H1 (cell line): ENCODE measurements around the gene LLGL1. TPM values are rescaled to one million over a fixed set of nuclear protein-coding genes. Genes with fewer than 3 reads are reported as not detected.

Experiments used
- CTCF ChIA-PET: fragments of 300-600 bp; sonication (Branson Sonifier 250); formaldehyde crosslinking; loops from one replicate; lab custom pipeline; 2021; ENCODE audit not compliant: partially characterized antibody; lab: Charles Lee
- POLR2A ChIA-PET: fragments of 300-600 bp; sonication (Branson Sonifier 250); formaldehyde crosslinking; loops from one replicate; lab custom pipeline; 2021; ENCODE audit warnings: inconsistent platforms; ENCODE audit not compliant: partially characterized antibody; lab: Charles Lee
- DNase-seq, 2 experiments: peaks; one replicate each; pipeline versions ENCODE4 v3.0.0 to v3.0.0-alpha.2; 2010 to 2022; ENCODE audit warnings: low spot score in 2 of 2, low read depth in 1 of 2, mixed read lengths in 1 of 2
- FAIRE-seq: peaks from 2 replicates; lab custom pipeline; 2011; peaks lifted over from hg19 to GRCh38; lab: Jason Lieb, UNC
- H2AFZ ChIP-seq: 2 replicates; pipeline ENCODE4 v1.8.1; 2012; ENCODE audit warnings: low read length, inconsistent platforms
- H2AK5ac ChIP-seq: 2 replicates; pipeline ENCODE4 v1.6.1; 2013; ENCODE audit warnings: low read depth, low read length
- H2BK120ac ChIP-seq: replicated peaks from 2 replicates; pipeline ENCODE3; 2013; ENCODE audit warnings: low read depth, low read length, inconsistent platforms
- H2BK12ac ChIP-seq: 2 replicates; pipeline ENCODE4 v1.6.1; 2013; ENCODE audit warnings: low read depth, low read length
- H2BK15ac ChIP-seq: 2 replicates; pipeline ENCODE4 v1.6.1; 2013; ENCODE audit warnings: low read length
- H2BK20ac ChIP-seq: 2 replicates; pipeline ENCODE4 v1.6.1; 2013; ENCODE audit warnings: low read length
- H2BK5ac ChIP-seq: 2 replicates; pipeline ENCODE4 v1.6.1; 2013; ENCODE audit warnings: low read depth, low read length
- H3K14ac ChIP-seq: 2 replicates; pipeline ENCODE4 v1.6.1; 2013; ENCODE audit warnings: inconsistent platforms; ENCODE audit not compliant: insufficient read length
- H3K18ac ChIP-seq: 2 replicates; pipeline ENCODE4 v1.6.1; 2013; ENCODE audit warnings: low read length; ENCODE audit errors: extremely low read depth
- H3K23ac ChIP-seq: 2 replicates; pipeline ENCODE4 v1.6.1; 2013; ENCODE audit warnings: inconsistent platforms; ENCODE audit not compliant: insufficient read length
- H3K23me2 ChIP-seq: 2 replicates; pipeline ENCODE4 v1.6.1; 2013; ENCODE audit warnings: low read depth, low read length
- H3K27ac ChIP-seq: 2 replicates; pipeline ENCODE4 v1.6.1; 2011; ENCODE audit warnings: low read depth, low read length, inconsistent platforms
- H3K27me3 ChIP-seq, 4 experiments: replicated peaks in 1 of 4; 1 replicate in 1 of 4; 2 replicates in 3 of 4; pipeline versions ENCODE4 v1.6.1 to v1.8.1; 2011 to 2013; ENCODE audit warnings: low read length in 3 of 4, mild to moderate bottlenecking in 3 of 4, inconsistent platforms in 2 of 4, mixed read lengths in 2 of 4, moderate library complexity in 1 of 4; ENCODE audit not compliant: control insufficient read depth in 3 of 4, insufficient read depth in 3 of 4; ENCODE audit errors: extremely low read depth in 1 of 4
- H3K36me3 ChIP-seq, 4 experiments: 2 replicates each; pipeline versions ENCODE4 v1.6.1 to v1.8.1; 2011 to 2013; ENCODE audit warnings: mild to moderate bottlenecking in 4 of 4, low read length in 3 of 4, moderate library complexity in 2 of 4, control low read depth in 1 of 4, inconsistent platforms in 1 of 4; ENCODE audit not compliant: insufficient read depth in 4 of 4, control insufficient read depth in 2 of 4
- H3K4ac ChIP-seq: replicated peaks from 2 replicates; pipeline ENCODE3; 2013; ENCODE audit warnings: low read length, low read depth, mixed read lengths, inconsistent platforms; ENCODE audit not compliant: insufficient read length
- H3K4me1 ChIP-seq, 4 experiments: replicated peaks in 1 of 4; 1 replicate in 1 of 4; 2 replicates in 3 of 4; pipeline versions ENCODE4 v1.6.1 to v1.8.1; 2011 to 2013; ENCODE audit warnings: low read length in 3 of 4, inconsistent platforms in 2 of 4, mixed read lengths in 1 of 4; ENCODE audit not compliant: insufficient read depth in 4 of 4, control insufficient read depth in 3 of 4
- H3K4me2 ChIP-seq, 2 experiments: 2 replicates each; pipeline versions ENCODE4 v1.6.1 to v1.8.1; 2011 to 2013; ENCODE audit warnings: low read depth in 2 of 2, low read length in 2 of 2, control low read depth in 1 of 2, inconsistent platforms in 1 of 2, mild to moderate bottlenecking in 1 of 2; ENCODE audit not compliant: insufficient read depth in 1 of 2
- H3K4me3 ChIP-seq, 4 experiments: fragments of 200-600, 300-600 bp in 1 of 4; sonication (generic), shearing (Covaris generic), sonication (Bioruptor Twin) in 1 of 4; 2 replicates each; pipeline versions ENCODE4 v1.5.1 to v1.8.1; 2011 to 2016; ENCODE audit warnings: low read length in 4 of 4, low read depth in 3 of 4, control low read depth in 2 of 4, inconsistent platforms in 2 of 4, mild to moderate bottlenecking in 2 of 4, mixed read lengths in 1 of 4, moderate library complexity in 1 of 4; ENCODE audit not compliant: insufficient read depth in 2 of 4; ENCODE audit errors: extremely low read depth in 1 of 4
- H3K56ac ChIP-seq: replicated peaks from 2 replicates; pipeline ENCODE3; 2013; ENCODE audit warnings: low read depth, mild to moderate bottlenecking, mixed read lengths, low read length, inconsistent platforms; ENCODE audit not compliant: insufficient read length
- H3K79me1 ChIP-seq: 2 replicates; pipeline ENCODE4 v1.6.1; 2013; ENCODE audit warnings: low read depth, low read length, control low read depth
- H3K79me2 ChIP-seq, 2 experiments: 2 replicates each; pipeline versions ENCODE4 v1.6.1 to v1.8.1; 2012 to 2013; ENCODE audit warnings: low read length in 2 of 2, mild to moderate bottlenecking in 2 of 2, inconsistent platforms in 1 of 2; ENCODE audit not compliant: insufficient read depth in 2 of 2, control insufficient read depth in 1 of 2
- H3K9ac ChIP-seq, 4 experiments: replicated peaks in 1 of 4; 1 replicate in 1 of 4; 2 replicates in 3 of 4; pipeline versions ENCODE4 v1.6.1 to v1.8.1; 2011 to 2013; ENCODE audit warnings: low read depth in 3 of 4, low read length in 3 of 4, control low read depth in 2 of 4, mild to moderate bottlenecking in 2 of 4, moderate library complexity in 2 of 4, inconsistent platforms in 1 of 4; ENCODE audit errors: extremely low read depth in 1 of 4
- H3K9me3 ChIP-seq, 2 experiments: 2 replicates each; pipeline versions ENCODE4 v1.6.1 to v1.8.1; 2012 to 2013; ENCODE audit warnings: mild to moderate bottlenecking in 2 of 2, moderate library complexity in 2 of 2, control low read depth in 1 of 2, inconsistent platforms in 1 of 2, low read depth in 1 of 2, low read length in 1 of 2, mixed read lengths in 1 of 2; ENCODE audit not compliant: insufficient read depth in 2 of 2
- H4K20me1 ChIP-seq, 2 experiments: replicated peaks in 1 of 2; 2 replicates each; pipeline versions ENCODE3 to v1.8.1; 2011 to 2013; ENCODE audit warnings: inconsistent platforms in 2 of 2, low read length in 2 of 2, mild to moderate bottlenecking in 1 of 2; ENCODE audit not compliant: insufficient read depth in 2 of 2, control insufficient read depth in 1 of 2
- H4K5ac ChIP-seq: 2 replicates; pipeline ENCODE4 v1.6.1; 2013; ENCODE audit warnings: low read length, low read depth, mixed read lengths, inconsistent platforms; ENCODE audit not compliant: insufficient read length
- H4K8ac ChIP-seq: 2 replicates; pipeline ENCODE4 v1.8.0; 2013; ENCODE audit warnings: mild to moderate bottlenecking, moderate library complexity, low read length, inconsistent platforms; ENCODE audit not compliant: insufficient read depth; ENCODE audit errors: extremely low read depth
- H4K91ac ChIP-seq: replicated peaks from 2 replicates; pipeline ENCODE3; 2013; ENCODE audit warnings: low read length, mixed read lengths, inconsistent platforms; ENCODE audit not compliant: insufficient read length
- CREB1 ChIP-seq: IDR thresholded peaks from 2 replicates; pipeline ENCODE4 v1.6.1; 2012; ENCODE audit warnings: inconsistent platforms
- JUN ChIP-seq: IDR thresholded peaks from 2 replicates; pipeline ENCODE4 v1.6.1; 2011; ENCODE audit warnings: low read depth, mild to moderate bottlenecking, improper control_type of control experiment, low read length
- PHF8 ChIP-seq: fragments of 200-600 bp; sonication (generic); conservative IDR thresholded peaks from 2 replicates; pipeline ENCODE4 v1.7.1; 2012; ENCODE audit warnings: low read depth, mild to moderate bottlenecking, inconsistent platforms, low read length, moderate library complexity
- POLR2A ChIP-seq, 2 experiments: IDR thresholded peaks; 1 replicate in 1 of 2; 2 replicates in 1 of 2; pipeline ENCODE4 v1.6.1; 2011; ENCODE audit warnings: low read depth in 2 of 2, low read length in 2 of 2, mild to moderate bottlenecking in 2 of 2; ENCODE audit errors: control extremely low read depth in 1 of 2
- RAD21 ChIP-seq, 2 experiments: IDR thresholded peaks in 1 of 2; conservative IDR thresholded peaks in 1 of 2; 2 replicates each; pipeline ENCODE4 v1.6.1; 2011; ENCODE audit warnings: low read depth in 2 of 2, low read length in 2 of 2, improper control_type of control experiment in 1 of 2, inconsistent platforms in 1 of 2, mild to moderate bottlenecking in 1 of 2, moderate library complexity in 1 of 2
- RXRA ChIP-seq: IDR thresholded peaks from 2 replicates; pipeline ENCODE4 v1.6.1; 2011; ENCODE audit warnings: low read depth, mild to moderate bottlenecking, low read length, moderate library complexity; ENCODE audit not compliant: insufficient read depth
- SIRT6 ChIP-seq: IDR thresholded peaks from one replicate; pipeline ENCODE4 v1.7.1; 2012; ENCODE audit warnings: low read length, inconsistent platforms
- SP4 ChIP-seq: IDR thresholded peaks from 2 replicates; pipeline ENCODE4 v1.6.1; 2012; ENCODE audit warnings: low read length, inconsistent platforms
- USF2 ChIP-seq: IDR thresholded peaks from 2 replicates; pipeline ENCODE4 v1.6.1; 2011; ENCODE audit warnings: low read length, improper control_type of control experiment
- WGBS, 2 experiments: shearing (Covaris generic) in 1 of 2; methylation state at CpG; one replicate each; pipeline versions ENCODE4 v1.1.6 to v1.1.7; 2013 to 2015; ENCODE audit warnings: low lambda C conversion rate in 2 of 2, mixed read lengths in 2 of 2, inconsistent platforms in 1 of 2, low coverage in 1 of 2, missing lambda C conversion rate in 1 of 2; ENCODE audit not compliant: insufficient replicate concordance in 2 of 2, insufficient coverage in 1 of 2, insufficient read length in 1 of 2; ENCODE audit errors: extremely low coverage in 1 of 2, missing lambda C conversion rate in 1 of 2; 5-methylcytosine and 5-hydroxymethylcytosine counted together
- polyA plus RNA-seq, 7 experiments: library from polyadenylated mRNA; depleted of rRNA in 3 of 7; stranded (reverse) in 5 of 7; unstranded in 2 of 7; fragments of >200 nt in 5 of 7; fragments of 200-250 nt in 2 of 7; gene quantifications; 1 replicate in 5 of 7; 2 replicates in 1 of 7; 4 replicates in 1 of 7; pipeline versions ENCODE4 v1.2.1 to v1.2.3, GENCODE V29; 2011 to 2013; ENCODE audit warnings: missing spikeins in 2 of 7, mixed read lengths in 2 of 7
- total RNA-seq: library from RNA; stranded (reverse); fragmentation: NEBNext Ultra II Directional; extraction: Animal tissue kit (Norgen Biotek cat#: 25700); gene quantifications from 2 replicates; pipeline ENCODE4 v1.2.1, GENCODE V29; 2021
- TF ChIP-seq, protein P1 (sequence below): IDR thresholded peaks from 2 replicates; pipeline ENCODE4 v1.6.1; 2011; ENCODE audit warnings: low read depth, mild to moderate bottlenecking, low read length; ENCODE audit not compliant: insufficient read depth

The LLGL1 gene
- total and polyA plus RNA-seq, 2 of the 8 experiments (the other 6 are each of a cell fraction or from before 2014, with no cell fraction given): 71.3 to 107 TPM

DNA sequence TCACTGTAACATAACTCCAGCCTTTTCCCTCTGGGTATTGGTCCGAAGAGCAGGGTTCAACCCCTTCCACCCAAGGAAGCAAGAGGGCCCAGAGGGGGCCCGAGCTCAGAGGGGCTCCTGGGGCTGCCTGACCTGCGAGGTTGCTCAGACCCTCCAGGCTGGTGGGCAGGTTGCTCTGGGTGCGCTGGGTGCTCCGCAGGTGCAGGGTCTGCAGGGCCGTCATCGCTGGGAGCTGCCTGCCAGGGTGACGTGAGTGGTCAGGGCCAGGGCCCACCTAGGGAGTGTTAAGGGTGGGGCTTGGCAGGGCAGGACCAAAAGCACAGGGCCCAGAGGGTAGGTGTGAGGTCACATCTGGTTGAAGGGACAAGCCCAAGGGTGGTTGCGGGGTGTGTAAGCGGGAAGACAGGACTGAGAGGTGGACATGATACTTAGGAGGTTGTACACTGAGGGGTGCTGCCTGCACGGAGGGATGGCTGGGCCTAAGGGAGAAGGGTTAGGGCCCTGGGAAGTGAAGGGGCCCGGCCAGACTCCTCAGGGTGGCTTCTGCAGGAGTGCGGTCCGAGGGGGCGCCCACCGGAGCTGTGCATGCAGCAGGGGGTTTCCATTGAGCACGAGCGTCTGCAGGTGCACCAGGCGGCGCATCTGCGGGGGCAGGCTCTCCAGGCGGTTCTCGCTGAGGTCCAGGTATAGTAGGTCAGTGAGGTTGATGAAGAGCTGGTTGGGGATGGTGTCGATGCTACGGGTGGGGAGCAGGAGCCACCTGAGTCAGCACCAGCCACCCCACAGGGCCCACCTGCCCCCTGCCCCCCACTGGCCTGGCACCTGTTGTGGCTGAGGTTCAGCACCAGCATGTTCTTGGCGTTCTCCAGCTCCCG, 28.7 kb downstream of the LLGL1 start:
- Histone ChIP-seq H2BK12ac (0 out of 2 replicates have a peak overlapping the region, but pooled peaks have one; percentile 17), H2BK5ac (no peak overlapping the region), H4K20me1 (peaks cover 5 to 11% of the 10 kb centered on the region in 2 experiments), H3K27me3 (no peaks in the 10 kb centered on the region), H3K9ac (no peak overlapping the region), H2BK20ac (no peak overlapping the region), H3K14ac (no peak overlapping the region), H2AK5ac (no peak overlapping the region), H3K4me2 (no peak overlapping the region), H3K4ac (no peak overlapping the region), H2AFZ (no peak overlapping the region), H3K4me1 (peaks cover 0 to 21% (median 11%) of the 10 kb centered on the region in 4 experiments; a peak in 6 of 7 replicates), H3K23ac (no peak overlapping the region), H2BK120ac (no peak overlapping the region), H3K79me2 (peaks cover 0 to 18% of the 10 kb centered on the region in 2 experiments; a peak in 1 of 4 replicates), H4K91ac (no peak overlapping the region), H3K23me2 (peaks cover 7% of the 10 kb centered on the region), H4K5ac (no peak overlapping the region), H3K79me1 (peaks cover 14% of the 10 kb centered on the region), H3K4me3 (no peak overlapping the region), H3K27ac (no peak overlapping the region), H3K56ac (no peak overlapping the region), H3K18ac (no peak overlapping the region), H2BK15ac (no peak overlapping the region), H3K9me3 (no peaks in the 10 kb centered on the region), H3K36me3 (peaks cover 33 to 59% (median 50%) of the 10 kb centered on the region in 4 experiments), H4K8ac (peak overlapping the region; percentile 35; the same call in 1 of the 2 replicates)
- WGBS, 2 experiments: 95% methylated on average over 25 of the region's 27 CpGs; no CpG with 5 or more reads in 1 of the 2 experiments
- no peak for FAIRE-seq
- ChIA-PET POLR2A (interaction anchor here (0.6 to 11.5 kb wide), 10 partner anchors 10 to 109 kb away, joined by 3 to 171 read pairs (median 4); partner anchors contain the start of gene TOP3A), CTCF (interaction anchor here (0.7 to 3.9 kb wide), 9 partner anchors 11 to 111 kb away, joined by 3 to 16 read pairs (median 4); no protein-coding TSS in a partner anchor)
- DNase-seq: no peak
- no peak for TF ChIP-seq RXRA
- no peak for TF ChIP-seq PHF8
- no peak for TF ChIP-seq SP4
- no peak for TF ChIP-seq POLR2A (IDR thresholded peaks at IDR 0.05; ENCODE audit: control extremely low read depth in 1 of 2, low read depth in 2 of 2, low read length in 2 of 2)
- TF ChIP-seq CREB1: no peak
- no peak for TF ChIP-seq RAD21 (IDR thresholded peaks at IDR 0.05 in 1 of 2, conservative IDR thresholded peaks at IDR 0.05 in 1 of 2; ENCODE audit: low read depth in 2 of 2, low read length in 2 of 2)
- no peak for TF ChIP-seq SIRT6
- TF ChIP-seq JUN: no peak
- TF ChIP-seq USF2: no peak
- TF ChIP-seq, protein P1, sequence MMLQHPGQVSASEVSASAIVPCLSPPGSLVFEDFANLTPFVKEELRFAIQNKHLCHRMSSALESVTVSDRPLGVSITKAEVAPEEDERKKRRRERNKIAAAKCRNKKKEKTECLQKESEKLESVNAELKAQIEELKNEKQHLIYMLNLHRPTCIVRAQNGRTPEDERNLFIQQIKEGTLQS: no peak
